Non-pigmented ciliary epithelial cell (primary cell): ENCODE data around the gene POMT1.
"Not testable (repeated sequence)": the region's sequence is repeated elsewhere in the genome, so short reads cannot be mapped to it uniquely, and the experiment has no call there.

Experiments used
- DNase-seq: peaks from one replicate; pipeline ENCODE4 v3.0.0-alpha.2; 2010; ENCODE audit warnings: low read depth

POMT1 gene

DNA sequence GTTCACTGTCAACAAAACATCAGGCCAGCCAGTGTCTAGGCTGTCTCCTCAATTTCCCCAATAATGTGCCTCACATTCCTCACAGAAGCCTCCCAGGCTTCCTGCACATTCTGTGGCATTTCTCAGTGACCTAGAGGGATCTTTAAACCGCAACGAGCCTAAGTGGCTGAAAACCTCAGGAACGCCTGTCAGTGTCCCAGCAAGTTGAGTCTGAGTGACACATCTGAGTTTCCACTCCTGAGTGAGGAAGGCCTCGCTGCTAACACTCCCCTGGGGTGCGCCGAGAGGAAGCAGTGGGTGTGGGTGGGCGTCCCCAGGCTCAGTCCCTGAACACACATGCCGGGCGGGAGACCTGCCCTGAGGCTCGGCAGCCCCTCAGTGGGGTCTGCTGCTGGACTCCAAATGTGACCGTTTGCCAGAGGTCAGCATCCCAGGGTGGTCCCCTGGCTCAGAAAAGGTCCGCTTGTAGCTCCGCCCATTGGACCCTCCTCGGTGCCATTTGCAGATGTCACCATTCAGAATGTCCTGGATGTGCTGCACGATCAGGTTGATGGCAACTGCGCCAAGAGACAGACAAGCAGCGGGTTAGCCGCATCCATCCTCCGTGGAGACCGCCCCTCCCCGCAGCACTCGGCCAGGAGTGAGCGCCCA is 22.1 kb downstream of the POMT1 start:
- DNase-seq, result no peak

DNA sequence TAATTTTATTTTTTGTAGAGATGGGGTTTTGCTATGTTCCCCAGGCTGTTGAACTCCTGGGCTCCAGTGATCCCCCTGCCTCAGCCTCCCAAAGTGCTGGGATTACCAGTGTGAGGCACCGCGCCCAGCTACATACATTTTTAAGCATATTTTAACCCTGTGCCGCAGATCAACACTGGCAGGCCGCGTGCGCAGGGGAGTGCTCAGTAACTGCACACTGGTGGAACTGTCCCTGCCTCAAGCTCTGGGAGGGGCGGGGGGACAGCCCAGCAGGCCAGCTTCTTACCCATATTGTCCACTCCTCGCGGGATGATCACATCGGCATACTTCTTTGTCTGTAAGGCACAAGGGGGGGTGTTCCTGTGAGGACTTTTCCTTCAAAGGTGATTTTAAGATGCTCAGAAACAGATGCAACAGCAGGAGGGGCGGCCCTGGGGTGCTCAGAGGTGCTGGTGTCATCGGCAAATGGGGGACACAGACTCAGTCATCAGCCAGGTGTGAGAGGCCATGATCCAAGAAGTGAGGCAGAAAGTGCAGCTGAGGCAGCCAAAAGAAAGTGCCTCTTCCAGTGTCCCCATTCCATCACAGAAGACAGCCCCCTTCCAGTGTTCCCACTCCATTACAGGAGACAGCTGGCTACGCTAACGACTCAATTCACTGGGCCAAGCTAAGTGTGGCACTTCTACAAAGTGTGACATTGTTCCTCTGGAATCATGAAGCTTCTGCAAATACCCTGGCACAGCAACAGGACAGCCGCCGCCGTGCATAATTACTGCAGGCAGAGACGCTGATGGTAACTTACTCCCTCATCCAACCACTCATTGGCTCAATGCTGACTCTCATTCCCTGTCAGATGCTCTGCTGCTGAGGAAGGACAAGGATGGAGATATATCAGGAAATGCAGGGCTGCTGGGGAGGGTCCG is 23.2 kb downstream of the POMT1 start:
- no peak for DNase-seq

GRCh38 chr9:131528186-131528585 is 25.5 kb downstream of the POMT1 start:
- no peak for DNase-seq

DNA sequence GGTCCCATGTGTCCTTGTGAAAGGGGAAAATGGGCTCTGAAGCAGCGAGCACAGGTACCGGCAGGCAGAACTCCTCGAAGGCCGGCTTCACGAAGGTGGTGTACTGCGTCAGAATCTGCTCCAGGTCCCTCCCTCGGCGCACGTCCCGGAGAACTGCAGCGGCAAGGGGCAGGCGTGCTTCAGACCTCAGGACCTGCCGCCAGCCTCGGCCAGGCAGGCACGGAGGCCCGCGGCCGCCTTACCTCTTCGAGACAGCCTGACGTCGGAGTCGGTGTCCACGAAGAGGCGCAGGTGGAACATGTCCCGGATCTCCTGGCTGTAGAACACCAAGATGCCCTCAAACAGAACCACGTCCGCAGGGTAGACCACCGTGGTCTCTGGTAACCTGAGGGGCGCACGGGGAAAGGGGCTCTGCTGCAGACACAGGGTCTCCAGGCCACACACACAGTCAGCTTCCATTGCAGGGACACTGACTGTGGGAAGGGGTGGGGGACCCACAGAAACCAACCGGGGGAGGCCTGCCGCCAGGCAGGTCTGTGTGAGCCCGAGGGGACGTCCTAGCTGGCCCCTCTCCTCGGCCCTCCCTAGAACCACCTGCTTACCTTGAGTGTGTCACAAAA is 26.3 kb downstream of the POMT1 start:
- DNase-seq, result no peak

GRCh38 chr9:131529597-131530545 is 27.2 kb downstream of the POMT1 start:
- no peak for DNase-seq

- no peak for DNase-seq
Measured at GRCh38 chr9:131530546-131530919, 27.8 kb downstream of the POMT1 start.

GRCh38 chr9:131530920-131531832 is 28.5 kb downstream of the POMT1 start, which contains the start of gene UCK1:
TSS of gene UCK1 (minus strand) at chr9:131531263. CDS start at chr9:131531174, 89 bp downstream.
- DNase-seq, result no peak

DNA sequence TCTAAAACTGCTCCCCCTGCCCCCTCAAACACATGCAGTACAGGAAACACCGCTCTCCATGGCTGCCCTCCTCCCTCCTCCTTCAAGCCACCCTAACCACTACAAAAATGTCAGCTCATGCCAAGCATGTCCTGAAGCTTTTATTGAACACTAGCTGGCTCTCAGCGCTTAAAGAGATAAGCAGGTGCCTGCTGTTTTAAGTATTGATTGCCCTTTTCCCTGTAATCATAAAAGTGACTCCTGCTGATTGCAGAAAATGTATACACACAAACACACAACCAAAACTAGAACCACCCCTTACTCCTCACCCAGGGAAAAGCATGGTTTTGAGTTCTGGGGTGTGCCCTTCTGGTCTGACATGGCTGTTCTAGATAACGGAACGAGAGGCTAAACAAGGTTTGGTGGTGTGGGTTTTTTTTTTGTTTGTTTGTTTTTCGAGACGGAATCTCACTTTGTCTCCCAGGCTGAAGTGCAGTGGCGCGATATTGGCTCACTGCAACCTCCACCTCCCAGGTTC is 32.1 kb downstream of the POMT1 start:
- no peak for DNase-seq

DNA sequence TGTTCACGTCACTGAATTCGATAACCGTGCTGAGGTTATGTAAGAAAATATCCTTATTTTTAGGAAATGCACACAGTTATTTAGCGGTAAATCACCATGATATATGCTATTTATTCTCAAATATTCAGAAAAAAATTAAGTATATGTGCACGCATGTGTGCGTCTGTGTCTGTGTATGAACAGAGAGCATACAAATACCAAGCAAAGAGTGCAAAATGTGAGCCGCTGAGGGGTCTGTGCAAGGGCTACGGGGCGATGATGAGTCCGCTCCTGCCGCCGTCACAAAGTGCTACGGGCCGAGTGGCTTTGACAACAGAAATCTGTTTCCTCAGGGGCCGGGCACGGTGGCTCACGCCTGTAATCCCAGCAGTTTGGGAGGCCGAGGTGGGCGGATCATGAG is 35.2 kb downstream of the POMT1 start:
- no peak for DNase-seq

GRCh38 chr9:131539223-131539923 is 36.7 kb downstream of the POMT1 start:
- DNase-seq, result no peak

DNA sequence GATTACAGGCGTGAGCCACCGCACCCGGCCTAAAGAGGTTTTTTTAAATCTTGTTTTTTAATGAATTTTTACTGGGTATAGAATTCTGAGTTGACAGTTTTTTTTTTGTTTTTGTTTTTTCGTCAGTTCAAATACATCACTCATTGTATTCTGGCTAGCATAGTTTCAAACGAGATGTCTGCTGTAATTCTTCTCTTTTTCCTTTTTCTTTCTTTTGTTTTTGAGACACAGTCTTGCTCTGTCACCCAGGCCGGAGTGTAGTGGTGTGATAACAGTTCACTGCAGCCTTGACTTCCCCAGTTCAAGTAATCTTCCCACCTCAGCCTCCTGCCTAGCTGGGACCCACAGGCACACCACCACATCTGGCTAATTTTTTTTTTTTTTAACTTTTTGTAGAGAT is 40.4 kb downstream of the POMT1 start:
- DNase-seq, result no peak

GRCh38 chr9:131545003-131545785 is 42.5 kb downstream of the POMT1 start, which contains the start of gene PRRT1B:
TSS of gene PRRT1B (plus strand) at chr9:131545523. CDS start at chr9:131545616, 93 bp downstream.
- DNase-seq, result no peak

- DNase-seq, result no peak
Measured at GRCh38 chr9:131545786-131546335, 43.1 kb downstream of the POMT1 start.

DNA sequence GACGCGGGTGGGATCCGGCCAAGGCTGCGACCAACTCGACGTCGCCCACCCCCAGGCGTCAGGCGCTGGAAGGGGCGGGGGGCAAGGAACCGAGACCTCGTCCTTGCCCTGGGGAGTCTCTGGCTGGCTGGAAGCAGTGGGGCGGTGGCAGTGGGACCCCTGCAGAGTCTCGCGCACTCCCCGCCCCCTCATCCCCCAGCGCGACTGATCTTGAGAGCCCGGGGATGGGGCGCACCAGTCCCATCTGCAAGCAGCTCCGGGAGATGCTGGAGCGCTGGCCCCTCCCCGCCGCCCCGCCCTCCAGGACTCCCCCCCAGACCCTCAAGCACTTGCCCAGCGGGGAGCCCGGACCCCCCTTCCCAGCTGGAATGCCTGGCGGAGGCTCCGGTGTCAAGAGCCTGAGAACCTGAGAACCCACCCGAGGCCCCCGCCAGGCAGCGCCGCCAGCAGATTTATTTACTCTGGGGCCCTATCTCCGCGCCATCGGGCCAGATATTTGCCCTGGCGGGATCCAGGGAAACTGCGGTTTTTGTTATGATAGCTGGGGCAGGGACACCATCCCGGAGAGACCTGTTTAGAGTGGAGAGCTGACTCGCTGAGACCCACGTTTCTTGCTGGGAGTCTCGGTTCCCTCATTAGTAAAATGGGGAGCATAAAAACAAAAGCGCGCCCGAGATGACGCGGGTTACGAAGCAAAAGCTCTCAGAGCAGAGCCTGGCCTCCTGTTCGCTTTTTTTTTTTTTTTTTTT is 43.8 kb downstream of the POMT1 start:
- no peak for DNase-seq

- DNase-seq, result not testable (repeated sequence)
Measured at GRCh38 chr9:131549186-131549585, 46.5 kb downstream of the POMT1 start.

GRCh38 chr9:131550465-131550864 is 47.7 kb downstream of the POMT1 start:
- not testable (repeated sequence) for DNase-seq

DNA sequence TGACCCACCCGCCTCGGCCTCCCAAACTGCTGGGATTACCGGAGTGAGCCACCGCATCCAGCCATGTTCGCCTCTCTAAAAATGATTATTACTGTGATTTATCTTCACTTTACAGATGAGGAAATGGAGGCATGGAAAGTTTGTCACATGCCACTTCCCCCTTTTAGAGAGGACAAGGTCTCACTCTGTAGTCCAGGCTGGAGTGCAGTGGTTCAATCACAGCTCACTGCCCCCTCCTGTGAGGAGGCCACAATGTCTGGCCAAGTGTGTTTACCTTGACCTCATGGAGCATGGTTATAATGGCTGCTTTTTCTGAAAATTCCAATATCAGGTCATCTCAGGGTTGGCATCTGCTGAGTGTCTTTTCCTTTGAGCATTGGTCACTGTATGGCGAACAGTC is 49.3 kb downstream of the POMT1 start:
- DNase-seq, result no peak
